Psoas muscle (tissue), 8 donors: Measurements from ENCODE around the gene PLEKHJ1. TPM values are rescaled to one million over a fixed set of nuclear protein-coding genes. Genes with fewer than 3 reads are reported as not detected.

ENCODE experiments used
- ATAC-seq, 4 donors: fragments of 200-7000 bp; cut with Tn5 transposase; one replicate each; pipeline ENCODE4 v1.9.1; 2020; ENCODE audit warnings: moderate library complexity in 3 of 4, mild to moderate bottlenecking in 2 of 4
- DNase-seq, 2 donors: peaks; one replicate each; pipeline ENCODE4 v3.0.0-alpha.2; 2020
- H3K27ac ChIP-seq: fragments of 200-600 bp; one replicate; pipeline ENCODE4 v1.8.0; 2022
- H3K27me3 ChIP-seq, 3 donors: fragments of 200-600 bp in 1 of 3; one replicate each; pipeline versions ENCODE4 v1.6.1 to v1.8.0; 2013 to 2022; ENCODE audit warnings: low read length in 2 of 3, mild to moderate bottlenecking in 2 of 3, moderate library complexity in 1 of 3; ENCODE audit not compliant: insufficient read depth in 3 of 3
- H3K36me3 ChIP-seq, 2 donors: fragments of 200-600 bp in 1 of 2; one replicate each; pipeline versions ENCODE4 v1.6.1 to v1.8.0; 2013 to 2022; ENCODE audit warnings: low read depth in 1 of 2, mild to moderate bottlenecking in 1 of 2, moderate library complexity in 1 of 2; ENCODE audit not compliant: insufficient read depth in 1 of 2
- H3K4me1 ChIP-seq: fragments of 200-600 bp; one replicate; pipeline ENCODE4 v1.8.0; 2022
- H3K4me3 ChIP-seq: fragments of 200-600 bp; one replicate; pipeline ENCODE4 v1.8.0; 2022; ENCODE audit warnings: mild to moderate bottlenecking
- H3K9me3 ChIP-seq: fragments of 200-600 bp; one replicate; pipeline ENCODE4 v1.8.0; 2022
- WGBS, 3 donors: extraction: QIAGEN DNeasy Blood & Tissue Kit; methylation state at CpG; one replicate each; pipeline versions ENCODE4 v1.1.6 to v1.1.7; 2013; 5-methylcytosine and 5-hydroxymethylcytosine counted together
- intact Hi-C, 2 donors: fragments of 100-400 bp; cut with DNase I; formaldehyde crosslinking; loops; one replicate each; pipeline versions ENCODE4 v1.11.0 to v1.14.2; 2022
- polyA plus RNA-seq, 3 donors: library from polyadenylated mRNA; stranded (reverse); fragments of 200-250 nt; gene quantifications; one replicate each; pipeline ENCODE4 v1.2.3, GENCODE V29; 2013
- total RNA-seq, 4 donors: library from RNA; stranded (reverse); fragmentation: NEBNext Ultra II Directional in 2 of 4; extraction: Animal tissue kit (Norgen Biotek cat#: 25700) in 2 of 4; gene quantifications; one replicate each; pipeline versions ENCODE4 v1.2.1 to v1.2.4, GENCODE V29; 2021 to 2023
- TF ChIP-seq, protein P1 (sequence below): fragments of 200-600 bp; IDR thresholded peaks from one replicate; pipeline ENCODE4 v1.8.0; 2022; ENCODE audit warnings: antibody characterized with exemption
- donor health status: healthy with polysubstance abuse.
- donor health status: DM: no; HTN: no; CAD: no; lungs with moderate emphysema.
- donor health status: Bipolar disorder and iron deficiency.
- donor health status: healthy.
- donor health status: DM: yes; HTN: yes; CAD: no.
- donor health status: DM: no; HTN: no; CAD: no.
- donor health status: DM: no; HTN: no; CAD: no.
- donor health status: DM: yes; HTN: yes; CAD: no.

Gene PLEKHJ1
- total and polyA plus RNA-seq, 7 donors: 54.9 to 146 (median 65.5) TPM

DNA sequence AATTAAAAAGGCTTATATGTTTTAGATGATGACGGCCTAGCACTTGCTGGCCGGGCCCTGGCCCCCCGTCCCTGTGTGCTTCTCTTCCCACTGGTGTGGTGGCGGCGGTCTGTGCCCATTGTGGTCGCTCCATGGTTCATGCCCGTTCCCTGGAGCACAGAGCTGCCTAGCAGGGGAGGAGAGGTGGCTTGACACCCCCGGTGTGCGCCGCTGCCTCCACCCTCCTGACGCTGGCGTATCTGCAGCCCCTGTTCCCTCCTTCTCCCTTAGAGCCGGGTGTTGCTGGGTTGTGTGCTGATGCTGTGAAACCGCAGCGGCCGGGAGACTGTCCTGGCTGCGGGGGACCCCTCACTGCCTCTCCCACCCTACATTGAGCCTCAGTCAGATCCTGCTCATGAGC is 43.3 kb downstream of the PLEKHJ1 start:
- intact Hi-C loops: loop anchor here in 1 of 2 donors (5.0 kb wide), 1 partner anchor 34 kb away; no protein-coding TSS in a partner anchor
- 94 to 96% (median 95%) methylated on average over 17 of the region's 17 CpGs for WGBS, 3 donors
- DNase-seq (no peak), ATAC-seq (no peak)
- H3K4me3 ChIP-seq: no peak overlapping the region
- H3K4me1 ChIP-seq: peaks cover 19% of the 10 kb centered on the region
- TF ChIP-seq, protein P1, sequence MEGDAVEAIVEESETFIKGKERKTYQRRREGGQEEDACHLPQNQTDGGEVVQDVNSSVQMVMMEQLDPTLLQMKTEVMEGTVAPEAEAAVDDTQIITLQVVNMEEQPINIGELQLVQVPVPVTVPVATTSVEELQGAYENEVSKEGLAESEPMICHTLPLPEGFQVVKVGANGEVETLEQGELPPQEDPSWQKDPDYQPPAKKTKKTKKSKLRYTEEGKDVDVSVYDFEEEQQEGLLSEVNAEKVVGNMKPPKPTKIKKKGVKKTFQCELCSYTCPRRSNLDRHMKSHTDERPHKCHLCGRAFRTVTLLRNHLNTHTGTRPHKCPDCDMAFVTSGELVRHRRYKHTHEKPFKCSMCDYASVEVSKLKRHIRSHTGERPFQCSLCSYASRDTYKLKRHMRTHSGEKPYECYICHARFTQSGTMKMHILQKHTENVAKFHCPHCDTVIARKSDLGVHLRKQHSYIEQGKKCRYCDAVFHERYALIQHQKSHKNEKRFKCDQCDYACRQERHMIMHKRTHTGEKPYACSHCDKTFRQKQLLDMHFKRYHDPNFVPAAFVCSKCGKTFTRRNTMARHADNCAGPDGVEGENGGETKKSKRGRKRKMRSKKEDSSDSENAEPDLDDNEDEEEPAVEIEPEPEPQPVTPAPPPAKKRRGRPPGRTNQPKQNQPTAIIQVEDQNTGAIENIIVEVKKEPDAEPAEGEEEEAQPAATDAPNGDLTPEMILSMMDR: no peak
- peaks cover 0 to 69% of the 10 kb centered on the region in 2 donors for H3K36me3 ChIP-seq
- H3K9me3 ChIP-seq: no peaks in the 10 kb centered on the region
- H3K27me3 ChIP-seq: no peaks in the 10 kb centered on the region
- H3K27ac ChIP-seq: no peak overlapping the region

DNA sequence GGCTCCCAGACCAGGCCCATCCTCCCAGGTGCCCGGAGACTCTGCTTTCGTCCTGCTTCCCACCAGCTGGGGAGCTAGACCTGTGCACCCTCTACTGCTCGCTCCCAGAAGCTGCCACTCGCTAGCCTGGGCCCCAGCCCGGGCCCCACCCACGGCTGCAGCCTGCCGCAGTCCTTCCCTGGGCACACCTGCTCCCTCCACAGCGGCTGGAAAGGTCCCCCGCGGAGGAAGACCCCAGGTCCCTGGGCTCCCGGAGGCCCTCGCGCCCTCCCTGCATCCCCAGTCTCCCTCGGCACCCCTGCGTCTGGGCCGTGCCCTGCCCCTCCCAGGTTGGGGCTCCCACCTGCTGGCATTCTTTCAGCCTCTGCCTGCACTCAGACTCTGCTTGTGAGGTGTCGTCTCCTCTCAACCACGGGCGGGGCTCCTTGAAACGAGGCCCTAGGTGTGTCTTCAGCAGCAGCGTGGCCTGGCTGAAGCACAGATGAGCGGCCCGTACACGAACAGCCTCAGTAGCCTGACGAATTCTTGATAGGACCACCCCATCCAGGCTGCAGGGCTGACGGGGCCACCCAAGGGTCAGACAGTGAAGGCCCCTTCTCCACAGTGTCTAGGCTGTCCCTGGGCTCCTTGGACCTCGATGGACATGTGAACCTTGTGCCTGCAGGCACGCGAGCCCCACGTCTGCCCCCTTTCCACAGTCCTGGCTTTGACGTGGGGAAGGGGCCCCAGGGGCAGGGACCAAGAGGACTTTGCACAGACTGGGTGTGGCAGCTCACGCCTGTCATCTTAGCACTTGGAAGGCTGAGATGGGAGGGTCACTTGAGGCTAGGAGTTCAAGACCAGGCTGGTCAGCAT is 44.4 kb downstream of the PLEKHJ1 start:
- no peak for DNase-seq
- Histone ChIP-seq H3K36me3 (peaks cover 0 to 72% of the 10 kb centered on the region in 2 donors), H3K27ac (no peak overlapping the region), H3K4me1 (peaks cover 28% of the 10 kb centered on the region), H3K9me3 (no peaks in the 10 kb centered on the region), H3K4me3 (no peak overlapping the region), H3K27me3 (no peaks in the 10 kb centered on the region)
- no peak for ATAC-seq
- 91% methylated on average over 32 of the region's 32 CpGs for WGBS, 3 donors
- TF ChIP-seq, protein P1: no peak
- intact Hi-C loops: loop anchor here in 1 of 2 donors (5.0 kb wide), 1 partner anchor 36 kb away; no protein-coding TSS in a partner anchor

DNA sequence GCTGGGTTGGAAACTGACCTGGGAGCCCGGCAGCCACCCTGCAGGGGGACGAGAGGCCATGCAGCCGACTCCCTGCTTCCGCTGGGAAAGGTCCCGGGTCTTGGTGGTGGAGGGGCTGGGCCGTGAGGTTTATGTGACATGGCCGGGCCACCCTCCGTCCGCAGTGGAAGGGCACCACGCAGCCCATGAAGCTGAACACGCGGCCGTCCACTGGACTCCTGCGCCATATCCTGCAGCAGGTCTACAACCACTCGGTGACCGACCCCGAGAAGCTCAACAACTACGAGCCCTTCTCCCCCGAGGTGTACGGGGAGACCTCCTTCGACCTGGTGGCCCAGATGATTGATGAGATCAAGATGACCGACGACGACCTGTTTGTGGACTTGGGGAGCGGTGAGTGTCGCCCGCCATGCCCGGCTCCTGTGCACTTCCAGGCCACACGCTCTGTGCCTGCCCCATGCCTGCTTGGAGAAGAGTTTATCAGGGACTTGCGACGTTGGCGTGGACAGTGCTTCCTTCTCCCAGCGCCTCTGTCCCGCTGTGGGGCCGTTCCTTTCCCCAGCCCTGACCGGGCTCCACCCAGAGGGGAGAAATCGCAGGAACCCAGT is 45.2 kb downstream of the PLEKHJ1 start:
- intact Hi-C loops: loop anchor here in 1 of 2 donors (5.0 kb wide), 1 partner anchor 36 kb away; no protein-coding TSS in a partner anchor
- TF ChIP-seq, protein P1: no peak
- Histone ChIP-seq H3K27ac (no peak overlapping the region), H3K27me3 (no peaks in the 10 kb centered on the region), H3K36me3 (peaks cover 0 to 75% of the 10 kb centered on the region in 2 donors), H3K9me3 (no peaks in the 10 kb centered on the region), H3K4me1 (peaks cover 32% of the 10 kb centered on the region), H3K4me3 (no peak overlapping the region)
- no peak for ATAC-seq
- DNase-seq: no peak
- WGBS, 3 donors: 93 to 95% (median 94%) methylated on average over 35 to 37 of the region's 37 CpGs

DNA sequence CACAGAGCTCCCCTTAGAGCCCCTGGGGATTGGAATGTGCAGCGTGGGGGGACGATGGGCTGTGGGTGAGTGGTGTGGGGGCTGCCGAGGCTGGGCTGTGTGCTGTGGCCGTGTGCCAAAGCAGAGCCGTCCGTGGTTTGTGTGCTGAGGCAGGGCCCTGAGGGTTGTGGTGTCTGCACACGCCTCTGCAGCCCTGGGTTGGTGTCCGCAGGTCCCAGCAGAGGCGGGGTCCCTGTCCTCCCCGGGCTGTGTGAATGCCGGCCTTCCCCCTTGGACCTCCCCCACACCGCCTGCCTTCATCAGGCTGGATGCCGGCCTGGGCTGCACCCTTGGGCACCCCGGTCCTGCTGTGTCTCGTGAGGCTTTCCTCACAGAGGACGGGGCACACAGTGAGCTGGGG is 46.2 kb downstream of the PLEKHJ1 start:
- no peak overlapping the region for H3K27ac ChIP-seq
- WGBS, 3 donors: 89 to 91% (median 91%) methylated on average over 12 to 16 of the region's 16 CpGs
- TF ChIP-seq, protein P1: no peak
- H3K36me3 ChIP-seq: peaks cover 0 to 65% of the 10 kb centered on the region in 2 donors
- DNase-seq (no peak), ATAC-seq (no peak)
- no peaks in the 10 kb centered on the region for H3K27me3 ChIP-seq
- intact Hi-C loops: loop anchor here (5.0 kb wide), 2 partner anchors 37 to 38 kb away; partner anchors contain the start of gene AP3D1 (in 1 of the 2)
- H3K4me1 ChIP-seq: peaks cover 39% of the 10 kb centered on the region
- H3K4me3 ChIP-seq: no peak overlapping the region
- no peaks in the 10 kb centered on the region for H3K9me3 ChIP-seq
